Right ventricle myocardium superior (tissue), 1 donor: ENCODE results near the gene ZNF791. TPM values are rescaled to one million over a fixed set of nuclear protein-coding genes. Genes with fewer than 3 reads are reported as not detected.
"Not testable (repeated sequence)": the region's sequence is repeated elsewhere in the genome, so short reads cannot be mapped to it uniquely, and the experiment has no call there.

ENCODE experiments used
- ATAC-seq: fragments of 200-7000 bp; cut with Tn5 transposase; one replicate; pipeline ENCODE4 v1.9.1; 2020; ENCODE audit warnings: mild to moderate bottlenecking; ENCODE audit not compliant: poor library complexity
- DNase-seq: peaks from one replicate; pipeline ENCODE4 v3.0.0-alpha.2; 2020
- intact Hi-C: fragments of 100-400 bp; cut with DNase I; formaldehyde crosslinking; loops from one replicate; pipeline ENCODE4 v1.11.2; 2022
- long read RNA-seq: library from polyadenylated mRNA; unstranded; transcript quantifications from one replicate; pipeline ENCODE4 v2.0.0, GENCODE V29; 2021
- total RNA-seq: library from RNA; stranded (reverse); fragmentation: NEBNext Ultra II Directional; extraction: Animal tissue kit (Norgen Biotek cat#: 25700); gene quantifications from one replicate; pipeline ENCODE4 v1.2.1, GENCODE V29; 2021
- donor health status: DM: no; HTN: yes; CAD: no; lungs with severe emphysema.

The ZNF791 gene
- total RNA-seq, result 14.5 TPM
- long read RNA-seq, full-length matches to known transcripts, result 7 of 10 reads
- long read RNA-seq, partial matches to known transcripts, result 0 of 10 reads
- long read RNA-seq, other reads (novel, unspliced or antisense), result 3 of 10 reads

GRCh38 chr19:12610540-12611360, at the start of gene ZNF791, which contains the start of gene ZNF490:
ZNF791 (plus strand) TSS chr19:12610920; CDS start chr19:12611080, 160 bp downstream.
ZNF490 (minus strand) TSS chr19:12610813; CDS start chr19:12610680, 133 bp downstream.
- ATAC-seq (peak; percentile 99), DNase-seq (peak; percentile 99)
- intact Hi-C loops, result no loop called here

- ATAC-seq (peak; percentile 97), DNase-seq (peak; percentile 94)
- intact Hi-C loops, result no loop called here
These were observed 46.6 kb upstream of the ZNF791 start for GRCh38 chr19:12564016-12564664.

GRCh38 chr19:12566380-12566779, 44.3 kb upstream of the ZNF791 start:
- ATAC-seq, DNase-seq, intact Hi-C loops: not testable (repeated sequence)

DNA sequence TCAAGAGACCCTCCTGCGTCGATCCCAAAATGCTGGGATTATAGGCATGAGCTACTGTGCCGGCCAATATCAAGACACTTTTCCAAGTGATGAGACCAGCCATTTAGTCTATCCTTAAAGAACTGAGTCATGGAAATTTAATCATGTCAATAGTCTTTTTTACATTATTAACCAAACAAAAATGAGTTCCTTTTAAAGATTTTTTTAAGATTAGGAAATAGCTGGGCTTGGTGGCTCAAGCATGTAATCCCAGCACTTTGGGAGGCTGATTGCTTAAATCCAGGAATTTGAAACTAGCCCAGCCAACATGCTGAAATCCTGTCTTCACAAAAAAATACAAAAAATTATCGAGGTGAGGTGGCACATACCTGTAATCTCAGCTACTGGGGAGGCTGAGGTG, 42.8 kb upstream of the ZNF791 start:
- intact Hi-C loops, result no loop called here
- ATAC-seq (no peak), DNase-seq (no peak)

DNA sequence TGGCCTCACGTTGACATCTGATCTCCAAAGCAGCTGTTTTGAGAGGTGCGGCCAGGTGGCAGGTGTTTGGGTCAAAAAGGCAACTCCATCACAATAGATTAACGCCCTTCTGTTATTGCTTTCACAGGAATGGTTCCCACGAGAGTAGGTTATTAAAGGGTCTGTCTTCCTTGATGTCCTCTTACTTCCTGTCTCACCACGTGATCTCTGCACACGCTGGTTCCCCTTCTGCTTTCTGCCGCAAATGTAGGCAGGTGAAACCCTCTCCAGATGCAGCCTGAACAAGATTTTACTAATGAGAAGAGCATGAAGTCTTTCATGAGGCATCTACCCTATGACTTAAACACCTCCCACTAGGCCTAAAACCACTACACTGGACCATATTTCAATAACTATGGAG, 36.7 kb upstream of the ZNF791 start:
- no peak for DNase-seq
- intact Hi-C loops, result no loop called here
- ATAC-seq, result no peak

- ATAC-seq, result no peak
- DNase-seq, result no peak
- intact Hi-C loops, result no loop called here
These were observed 32.1 kb upstream of the ZNF791 start for GRCh38 chr19:12578641-12579040.

DNA sequence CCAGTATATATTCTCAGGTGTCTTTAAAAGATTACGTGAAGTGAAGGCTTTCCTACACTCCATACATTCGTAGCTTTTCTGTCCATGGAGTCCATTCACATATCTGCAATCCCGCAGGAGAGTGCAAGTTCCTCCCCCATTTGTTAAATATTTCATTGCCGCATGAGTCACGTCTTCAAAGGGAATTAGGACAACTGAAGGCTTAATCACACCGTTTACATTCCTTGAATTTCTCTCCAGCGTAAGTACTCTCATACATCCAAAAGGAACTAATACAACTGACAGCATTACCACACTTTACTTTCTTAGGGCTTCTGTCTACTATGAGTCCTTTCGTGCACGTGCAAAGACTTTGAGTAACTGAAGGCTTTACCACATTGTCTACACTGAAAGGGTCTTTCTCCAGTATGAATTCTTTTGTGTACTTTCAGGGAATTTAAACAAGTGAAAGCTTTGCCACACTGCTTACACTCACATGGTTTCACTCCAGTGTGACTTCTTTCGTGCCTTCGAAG, 30.5 kb upstream of the ZNF791 start:
- intact Hi-C loops, result no loop called here
- ATAC-seq, result no peak
- no peak for DNase-seq

DNA sequence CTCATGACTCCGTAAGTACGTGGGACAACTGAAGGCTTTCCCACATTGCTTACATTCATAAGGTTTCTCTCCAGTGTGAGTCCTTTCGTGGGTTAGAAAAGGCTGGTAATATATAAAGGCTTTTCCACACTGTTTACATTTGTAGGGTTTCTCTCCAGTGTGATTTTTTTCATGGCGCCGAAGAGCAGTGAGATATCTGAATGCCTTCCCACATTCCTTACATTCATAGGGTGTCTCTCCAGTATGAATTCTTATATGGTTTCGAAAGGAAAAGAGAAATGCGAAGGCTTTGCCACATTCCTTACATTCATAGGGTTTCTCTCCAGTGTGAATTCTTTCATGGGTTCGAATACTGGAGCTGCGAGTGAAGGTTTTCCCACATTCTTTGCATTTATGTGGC, 29.6 kb upstream of the ZNF791 start:
- intact Hi-C loops, result no loop called here
- no peak for DNase-seq
- no peak for ATAC-seq

- intact Hi-C loops, result no loop called here
- ATAC-seq, result no peak
- DNase-seq, result no peak
These were observed 14.2 kb upstream of the ZNF791 start for GRCh38 chr19:12596485-12596884.

GRCh38 chr19:12596927-12597548, 13.7 kb upstream of the ZNF791 start:
- intact Hi-C loops, result no loop called here
- DNase-seq (no peak), ATAC-seq (no peak)

DNA sequence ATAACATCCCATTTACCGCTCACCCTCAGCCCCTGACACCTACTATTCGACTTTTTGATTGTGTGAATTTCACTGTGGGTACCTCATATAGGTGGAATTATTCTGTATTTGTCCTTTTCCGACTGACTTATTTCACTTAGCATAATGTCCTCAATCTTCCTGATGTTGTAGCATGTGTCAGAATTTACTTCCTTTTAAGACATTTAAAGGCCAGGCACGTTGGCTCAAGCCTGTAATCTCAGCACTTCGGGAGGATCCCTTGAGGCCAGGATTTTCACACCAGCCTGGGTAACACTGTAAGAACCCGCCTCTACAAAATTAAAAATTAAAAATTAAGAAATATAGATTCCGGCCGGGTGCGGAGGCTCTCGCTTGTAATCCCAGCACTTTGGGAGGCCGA, 13.1 kb upstream of the ZNF791 start:
- no peak for DNase-seq
- ATAC-seq, result no peak
- intact Hi-C loops, result no loop called here

- no peak for DNase-seq
- ATAC-seq, result no peak
- intact Hi-C loops, result no loop called here
These were observed 7.0 kb upstream of the ZNF791 start for GRCh38 chr19:12603714-12604113.

DNA sequence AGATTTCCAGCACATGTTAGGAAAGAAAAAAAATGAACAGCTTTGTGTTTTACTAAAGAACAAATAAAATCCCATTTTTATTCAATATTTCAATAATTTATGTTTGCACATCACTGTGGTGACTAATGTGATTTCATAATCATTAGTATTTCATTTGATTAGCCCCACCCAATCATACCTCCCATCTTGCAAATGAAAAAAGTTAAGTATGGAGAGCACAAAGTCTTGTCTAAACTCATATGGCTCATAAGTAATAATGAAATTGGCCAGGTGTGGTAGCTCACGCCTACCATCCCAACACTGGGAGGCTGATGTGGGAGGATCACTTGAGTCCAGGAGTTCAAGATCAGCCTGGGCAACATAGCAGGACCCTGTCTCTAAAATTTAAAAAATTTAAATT, 3.9 kb upstream of the ZNF791 start:
- intact Hi-C loops, result no loop called here
- ATAC-seq, result no peak
- no peak for DNase-seq

- ATAC-seq (no peak), DNase-seq (no peak)
- intact Hi-C loops, result no loop called here
These were observed 3.1 kb upstream of the ZNF791 start for GRCh38 chr19:12607631-12608030.

DNA sequence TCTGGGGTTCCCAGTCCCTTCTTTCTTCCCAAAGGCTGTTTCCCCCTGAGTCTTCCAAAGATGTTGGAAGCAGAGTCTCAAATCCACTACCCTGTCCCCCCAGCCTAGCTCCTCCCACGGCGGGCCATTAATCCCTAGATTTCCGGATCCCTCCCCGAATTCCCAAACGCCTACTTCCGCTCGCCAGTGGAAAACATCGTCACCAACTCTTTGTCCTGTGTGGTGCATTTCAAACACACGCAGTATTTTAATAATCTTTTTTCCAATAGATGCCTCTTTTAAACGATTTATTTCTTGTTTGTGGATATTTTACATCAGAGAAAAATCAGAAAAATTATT, 610 bp downstream of the ZNF791 start:
- intact Hi-C loops, result no loop called here
- ATAC-seq (peak; percentile 84), DNase-seq (peak; percentile 77)

- DNase-seq (no peak), ATAC-seq (no peak)
- intact Hi-C loops, result no loop called here
These were observed 6.9 kb downstream of the ZNF791 start for GRCh38 chr19:12617646-12618045.

DNA sequence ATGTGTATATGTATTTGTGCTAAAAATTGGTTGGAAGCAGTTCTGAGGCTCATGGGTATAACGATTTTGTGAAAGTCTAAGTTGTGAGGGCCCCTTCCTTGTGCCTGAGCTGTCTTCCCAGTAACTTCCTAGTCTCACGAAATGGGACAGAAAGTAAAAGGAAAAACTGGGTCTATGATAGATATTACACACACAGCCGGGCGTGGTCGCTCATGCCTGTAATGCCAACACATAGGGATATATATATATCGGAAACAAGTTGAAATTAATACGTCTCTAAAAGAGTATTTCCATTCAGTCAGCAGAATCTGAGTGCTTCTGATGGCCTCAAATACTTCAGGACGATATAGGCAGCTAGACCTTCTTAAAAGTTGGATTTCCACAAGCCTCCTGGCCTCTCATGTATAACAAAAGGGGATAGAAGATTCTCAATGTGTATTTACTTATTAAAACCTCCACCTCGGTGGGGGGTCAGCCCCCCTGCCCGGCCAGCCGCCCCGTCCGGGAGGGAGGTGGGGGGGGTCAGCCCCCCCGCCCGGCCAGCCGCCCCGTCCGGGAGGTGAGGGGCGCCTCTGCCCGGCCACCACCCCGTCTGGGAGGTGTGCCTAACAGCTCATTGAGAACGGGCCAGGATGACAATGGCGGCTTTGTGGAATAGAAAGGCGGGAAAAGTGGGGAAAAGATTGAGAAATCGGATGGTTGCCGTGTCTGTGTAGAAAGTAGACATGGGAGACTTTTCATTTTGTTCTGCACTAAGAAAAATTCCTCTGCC, 10.7 kb downstream of the ZNF791 start:
- DNase-seq, ATAC-seq, intact Hi-C loops: not testable (repeated sequence)

GRCh38 chr19:12623361-12624031, 12.8 kb downstream of the ZNF791 start:
- intact Hi-C loops, result no loop called here
- ATAC-seq, result no peak
- DNase-seq, result no peak
